ENCODE measurements around the gene TPST2.

DNA sequence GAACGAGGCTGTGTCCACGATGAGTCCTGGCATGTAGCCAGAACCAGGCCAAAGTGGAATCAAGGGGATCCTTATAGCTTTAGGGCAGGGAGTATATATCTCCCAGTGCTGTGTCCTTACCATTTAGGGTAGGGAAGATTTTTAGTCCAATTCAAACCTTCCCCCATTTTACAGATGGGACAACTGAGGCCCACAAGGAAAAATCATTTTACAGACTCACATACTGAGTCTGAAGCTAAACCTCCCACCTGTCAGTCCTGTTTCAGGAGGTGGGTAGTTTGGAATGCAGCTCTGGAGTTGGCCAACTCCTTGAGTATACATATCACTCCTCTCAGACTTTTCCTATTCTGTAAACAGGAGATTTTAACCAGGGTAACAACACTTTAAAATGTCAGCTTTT, 44.5 kb downstream of the TPST2 start:
- TF ChIP-seq, protein P1, sequence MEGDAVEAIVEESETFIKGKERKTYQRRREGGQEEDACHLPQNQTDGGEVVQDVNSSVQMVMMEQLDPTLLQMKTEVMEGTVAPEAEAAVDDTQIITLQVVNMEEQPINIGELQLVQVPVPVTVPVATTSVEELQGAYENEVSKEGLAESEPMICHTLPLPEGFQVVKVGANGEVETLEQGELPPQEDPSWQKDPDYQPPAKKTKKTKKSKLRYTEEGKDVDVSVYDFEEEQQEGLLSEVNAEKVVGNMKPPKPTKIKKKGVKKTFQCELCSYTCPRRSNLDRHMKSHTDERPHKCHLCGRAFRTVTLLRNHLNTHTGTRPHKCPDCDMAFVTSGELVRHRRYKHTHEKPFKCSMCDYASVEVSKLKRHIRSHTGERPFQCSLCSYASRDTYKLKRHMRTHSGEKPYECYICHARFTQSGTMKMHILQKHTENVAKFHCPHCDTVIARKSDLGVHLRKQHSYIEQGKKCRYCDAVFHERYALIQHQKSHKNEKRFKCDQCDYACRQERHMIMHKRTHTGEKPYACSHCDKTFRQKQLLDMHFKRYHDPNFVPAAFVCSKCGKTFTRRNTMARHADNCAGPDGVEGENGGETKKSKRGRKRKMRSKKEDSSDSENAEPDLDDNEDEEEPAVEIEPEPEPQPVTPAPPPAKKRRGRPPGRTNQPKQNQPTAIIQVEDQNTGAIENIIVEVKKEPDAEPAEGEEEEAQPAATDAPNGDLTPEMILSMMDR (IDR thresholded peaks at IDR 0.05): no peak
- no peak for TF ChIP-seq POLR2A (IDR thresholded peaks at IDR 0.05)

Data from tibial nerve (tissue), 3 donors.